HG02571 (cell line): ENCODE results near the gene TPRN.

Source experiments
- ATAC-seq: cut with Tn5 transposase; IDR thresholded peaks from one replicate; pipeline ENCODE4 v1.9.1; 2021; ENCODE audit warnings: mild to moderate bottlenecking, moderate library complexity; ENCODE audit not compliant: unreplicated experiment

The TPRN gene

DNA sequence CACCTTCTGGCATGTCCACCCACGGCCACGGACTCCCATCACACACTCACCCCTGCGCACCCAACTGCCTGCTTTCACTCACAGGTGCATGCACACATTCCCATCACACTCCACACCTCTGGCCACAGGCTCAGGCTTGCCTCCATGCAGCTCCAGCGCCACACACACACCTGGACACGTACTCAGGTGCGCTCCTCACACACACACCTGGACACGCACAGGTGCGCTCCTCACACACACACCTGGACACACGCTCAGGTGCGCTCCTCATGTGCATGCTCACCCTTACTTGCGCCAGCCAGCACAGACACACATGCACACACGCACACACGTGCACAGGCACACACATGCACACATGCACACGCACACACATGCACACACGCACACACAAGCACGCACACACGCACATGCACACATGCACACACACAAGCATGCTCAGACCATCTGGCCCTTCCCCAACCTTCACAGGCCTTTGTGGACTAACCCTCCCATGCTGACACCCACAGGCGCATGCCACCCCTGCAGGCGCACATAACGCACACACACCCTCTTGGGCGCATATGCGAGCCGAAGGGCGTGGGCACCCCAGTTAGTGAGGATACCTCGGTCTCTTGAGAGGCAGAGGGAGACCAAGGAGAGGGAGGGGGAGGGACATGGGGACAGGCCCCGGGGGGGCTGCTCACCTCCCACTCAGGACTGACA lies 53.3 kb downstream of the TPRN start:
- no peak for ATAC-seq

DNA sequence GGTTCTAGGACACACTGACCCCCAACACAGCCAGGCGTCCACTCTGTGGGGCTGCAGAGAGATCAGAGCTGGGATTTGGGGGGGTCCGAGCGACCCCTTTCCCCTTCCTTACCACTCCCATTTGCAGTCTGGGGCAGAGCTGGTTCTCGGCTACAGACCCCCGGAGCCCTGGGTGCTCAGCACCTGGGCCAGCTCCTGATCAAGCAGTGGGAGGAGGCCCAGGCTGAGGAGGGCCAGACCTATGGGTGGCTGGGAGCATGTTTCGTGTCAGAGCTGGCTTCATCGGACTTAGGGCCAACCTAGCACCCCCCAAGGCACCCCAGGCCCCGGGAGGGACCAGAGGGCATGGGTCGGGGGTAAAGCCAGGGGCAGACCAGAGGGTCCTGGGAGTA lies 54.0 kb downstream of the TPRN start:
- ATAC-seq, result no peak

DNA sequence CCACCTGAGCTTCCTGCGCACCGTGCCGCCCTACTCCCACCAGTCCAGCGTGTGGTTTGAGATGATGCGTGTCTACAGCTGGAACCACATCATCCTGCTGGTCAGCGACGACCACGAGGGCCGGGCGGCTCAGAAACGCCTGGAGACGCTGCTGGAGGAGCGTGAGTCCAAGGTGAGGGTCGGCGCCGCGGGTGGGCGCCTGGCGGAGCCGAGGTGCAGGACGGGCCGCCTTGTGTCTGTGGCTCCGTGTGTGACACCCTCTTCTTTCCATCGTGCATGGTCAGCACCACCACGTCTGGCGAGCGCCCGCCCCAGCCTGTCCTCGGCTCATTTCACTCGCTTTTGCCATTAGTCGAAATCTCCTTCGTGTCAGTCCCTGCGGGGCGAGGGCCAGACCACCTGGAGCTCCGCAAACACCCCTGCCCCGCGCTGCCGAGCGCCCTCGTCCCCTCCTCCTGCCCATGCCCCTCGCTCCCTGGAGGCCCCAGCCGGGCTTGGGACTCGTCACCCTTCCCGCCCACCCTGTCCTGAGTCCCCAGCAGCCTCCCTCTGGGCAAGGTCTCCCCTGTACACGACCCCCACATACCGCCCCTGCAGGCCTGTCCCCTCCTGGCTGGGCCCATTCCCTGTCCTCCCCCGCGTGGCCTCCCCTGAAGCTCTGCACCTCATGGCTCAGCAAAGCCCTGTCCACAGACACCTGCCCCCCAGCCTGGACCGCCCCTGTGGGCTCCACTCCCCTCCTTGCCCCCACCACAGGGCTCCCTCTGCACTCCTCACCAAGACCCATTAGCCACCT lies 54.6 kb downstream of the TPRN start:
- no peak for ATAC-seq

DNA sequence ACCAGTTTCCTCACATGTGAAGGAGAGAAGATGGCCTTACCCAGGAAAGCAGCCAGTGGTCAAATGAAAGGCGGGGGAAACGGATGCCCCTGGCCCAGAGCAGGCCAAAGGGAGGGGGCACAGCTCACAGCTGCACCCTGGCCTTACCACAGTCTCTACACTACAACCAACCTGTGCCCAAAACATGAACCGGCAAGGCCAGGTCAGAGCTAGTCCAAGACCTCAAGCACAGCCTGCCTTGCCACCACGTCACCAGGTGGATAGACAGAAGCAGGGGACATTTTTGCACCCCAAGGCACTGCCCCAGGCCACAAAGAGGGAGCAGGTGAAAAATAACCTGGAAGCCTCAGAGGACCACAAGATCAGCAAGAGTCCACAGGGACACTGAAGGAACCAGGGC lies 57.1 kb downstream of the TPRN start:
- ATAC-seq, result no peak

DNA sequence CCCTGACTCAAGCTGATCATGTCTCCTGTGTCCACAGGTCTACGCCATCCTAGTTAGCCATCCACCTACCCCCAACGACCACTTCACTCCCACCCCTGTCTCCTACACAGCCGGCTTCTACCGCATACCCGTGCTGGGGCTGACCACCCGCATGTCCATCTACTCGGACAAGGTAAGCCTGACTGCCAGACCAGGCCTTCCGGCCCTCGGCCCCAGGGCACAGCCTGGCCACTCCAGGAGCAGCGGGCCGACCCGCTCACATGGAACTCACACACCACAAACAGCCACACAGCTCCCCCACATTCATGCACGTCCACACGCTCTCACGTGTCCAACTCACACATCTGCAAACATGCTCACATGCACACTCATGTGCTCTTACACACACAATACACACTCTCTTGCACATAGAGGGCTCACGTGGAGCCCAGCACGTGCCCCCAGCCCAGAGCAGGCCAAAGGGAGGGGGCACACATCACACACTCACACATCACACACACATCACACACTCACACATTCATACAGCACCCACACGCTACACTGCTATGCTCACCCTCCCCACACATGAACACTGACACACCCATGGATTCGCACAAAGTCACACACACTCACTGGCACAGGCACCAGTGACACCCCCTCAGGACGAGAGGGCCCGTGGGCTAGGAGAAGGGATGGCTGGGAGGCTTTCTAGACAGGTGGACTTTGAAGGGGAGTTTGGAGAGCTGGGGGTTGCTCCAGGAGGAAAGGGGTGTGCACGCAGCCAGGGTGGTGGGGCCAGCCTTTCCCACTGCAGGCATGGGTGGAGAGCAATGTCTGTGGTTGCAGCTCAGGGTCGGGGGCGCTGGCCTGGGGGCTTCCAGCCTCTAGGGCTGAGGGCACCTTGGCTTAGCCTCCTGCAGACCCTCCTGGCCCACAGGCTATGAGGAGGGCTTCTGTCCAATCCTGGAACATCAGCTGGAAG lies 58.3 kb downstream of the TPRN start:
- ATAC-seq, result no peak
